GM10266 (cell line): Measurements from ENCODE around the gene SUCNR1.
A peak's percentile ranks its signal among the peaks of the same experiment; 100 is the strongest.

Source experiments
- DNase-seq: peaks from one replicate; pipeline ENCODE4 v3.0.0; 2012; ENCODE audit errors: extremely low spot score
- CTCF ChIP-seq: IDR thresholded peaks from 2 replicates; pipeline ENCODE4 v1.5.1; 2012; ENCODE audit warnings: mild to moderate bottlenecking, low read depth; ENCODE audit not compliant: control insufficient read depth, insufficient read depth; ENCODE audit errors: missing control alignments

SUCNR1 gene

GRCh38 chr3:151916781-151917180 lies 43.3 kb downstream of the SUCNR1 start:
- TF ChIP-seq CTCF, result no peak
- DNase-seq, result no peak

- peak; percentile 58 for TF ChIP-seq CTCF
- DNase-seq, result peak; percentile 49
Measured at GRCh38 chr3:151918253-151919029, 45.0 kb downstream of the SUCNR1 start.

GRCh38 chr3:151919030-151919328 lies 45.5 kb downstream of the SUCNR1 start:
- DNase-seq, result no peak
- no peak for TF ChIP-seq CTCF

GRCh38 chr3:151919446-151919845 lies 46.0 kb downstream of the SUCNR1 start:
- TF ChIP-seq CTCF, result no peak
- no peak for DNase-seq

GRCh38 chr3:151923901-151924300 lies 50.5 kb downstream of the SUCNR1 start:
- no peak for DNase-seq
- TF ChIP-seq CTCF, result no peak

GRCh38 chr3:151924753-151925152 lies 51.3 kb downstream of the SUCNR1 start:
- no peak for TF ChIP-seq CTCF
- no peak for DNase-seq

- DNase-seq, result no peak
- no peak for TF ChIP-seq CTCF
Measured at GRCh38 chr3:151925419-151925818, 52.0 kb downstream of the SUCNR1 start.
